ENCODE measurements around the gene HYI.

HYI gene

DNA sequence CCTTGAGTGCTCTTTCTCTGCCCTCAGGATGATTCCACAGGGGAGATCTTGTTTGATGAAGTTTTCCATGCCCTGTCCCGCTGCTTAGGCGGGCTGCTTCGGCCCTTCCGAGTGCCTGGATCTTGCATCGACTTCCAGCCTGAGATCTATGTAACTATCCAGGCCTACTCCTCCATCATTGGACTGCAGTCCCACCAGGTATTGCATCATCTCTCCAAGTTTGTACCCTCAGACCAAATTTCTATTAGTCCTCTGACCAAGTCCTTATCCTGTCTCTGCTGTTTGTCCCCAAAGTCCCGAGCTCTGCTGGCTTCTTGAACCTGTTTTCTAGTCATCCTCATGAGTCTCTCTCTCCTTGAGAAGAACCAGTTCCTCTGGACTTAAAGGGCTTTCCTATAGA lies 49.4 kb downstream of the HYI start:
- no peak overlapping the region for H3K4me2 ChIP-seq (ENCODE audit: low read depth, low read length, poor library complexity, severe bottlenecking)
- H3K79me2 ChIP-seq (ENCODE audit: insufficient read depth, low read length), result no peaks in the 10 kb centered on the region
- H3K27me3 ChIP-seq (ENCODE audit: low read length), result no peaks in the 10 kb centered on the region
- H3K4me3 ChIP-seq (ENCODE audit: insufficient read depth, low read length, poor library complexity, severe bottlenecking), result no peak overlapping the region
- H3K27ac ChIP-seq (ENCODE audit: low read depth, low read length), result no peak overlapping the region
- H3K36me3 ChIP-seq (ENCODE audit: low read length), result no peaks in the 10 kb centered on the region
- H3K9ac ChIP-seq (ENCODE audit: low read length), result no peak overlapping the region
- no peak overlapping the region for H2AFZ ChIP-seq (ENCODE audit: low read depth, low read length, severe bottlenecking)
- H4K20me1 ChIP-seq (ENCODE audit: low read depth, low read length), result no peaks in the 10 kb centered on the region
- no peaks in the 10 kb centered on the region for H3K9me2 ChIP-seq (replicated peaks; ENCODE audit: insufficient read depth, low read length)
- no peak for TF ChIP-seq EZH2phosphoT487 (conservative IDR thresholded peaks at IDR 0.05; ENCODE audit: low read length)
- H3K9me3 ChIP-seq (ENCODE audit: insufficient read depth, low read length), result no peaks in the 10 kb centered on the region
- H3F3A ChIP-seq (ENCODE audit: insufficient read depth), result no peaks in the 10 kb centered on the region

DNA sequence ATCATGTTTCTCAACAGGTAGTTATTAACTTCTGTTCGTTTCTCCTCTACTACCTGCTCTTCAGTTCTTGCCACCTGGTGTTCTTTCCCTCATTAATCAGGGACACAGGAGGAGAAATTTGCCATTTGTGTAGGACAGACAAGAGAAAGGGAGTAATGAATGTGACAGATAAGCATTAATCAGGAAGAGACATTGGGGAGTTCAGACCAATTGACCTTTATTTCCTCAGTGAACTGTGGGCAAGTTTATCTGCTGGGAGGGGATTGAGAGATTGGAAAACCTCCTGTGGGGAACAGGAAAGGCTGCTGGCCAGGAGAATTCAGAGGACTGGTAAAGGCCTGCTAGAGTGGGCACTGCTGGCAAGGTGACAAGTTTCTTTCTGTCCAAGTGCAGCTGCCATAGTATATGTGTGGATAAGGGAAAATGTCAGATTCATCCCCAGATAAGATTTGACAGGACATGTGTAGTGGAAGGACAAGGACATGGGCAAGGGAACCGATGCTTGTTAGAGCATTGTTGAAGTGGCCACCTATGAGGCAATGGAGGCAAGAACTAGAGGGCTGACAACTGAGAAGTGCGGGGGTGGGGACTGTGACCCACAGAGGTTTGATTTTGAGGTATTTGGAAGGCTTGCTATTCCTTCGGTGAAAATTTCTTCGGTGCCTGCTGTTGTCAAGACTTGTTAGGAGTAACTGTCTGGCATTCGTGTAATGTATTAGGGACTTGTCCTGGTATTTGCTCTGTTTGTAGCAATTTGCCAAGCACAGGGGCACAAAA lies 51.5 kb downstream of the HYI start:
- H3K9me3 ChIP-seq (ENCODE audit: insufficient read depth, low read length), result no peaks in the 10 kb centered on the region
- H3K4me2 ChIP-seq (ENCODE audit: low read depth, low read length, poor library complexity, severe bottlenecking), result no peak overlapping the region
- no peaks in the 10 kb centered on the region for H3F3A ChIP-seq (ENCODE audit: insufficient read depth)
- no peaks in the 10 kb centered on the region for H3K27me3 ChIP-seq (ENCODE audit: low read length)
- no peaks in the 10 kb centered on the region for H3K36me3 ChIP-seq (ENCODE audit: low read length)
- H3K9me2 ChIP-seq (replicated peaks; ENCODE audit: insufficient read depth, low read length), result no peaks in the 10 kb centered on the region
- H2AFZ ChIP-seq (ENCODE audit: low read depth, low read length, severe bottlenecking), result no peak overlapping the region
- no peak overlapping the region for H3K9ac ChIP-seq (ENCODE audit: low read length)
- no peak overlapping the region for H3K27ac ChIP-seq (ENCODE audit: low read depth, low read length)
- TF ChIP-seq, protein P1, sequence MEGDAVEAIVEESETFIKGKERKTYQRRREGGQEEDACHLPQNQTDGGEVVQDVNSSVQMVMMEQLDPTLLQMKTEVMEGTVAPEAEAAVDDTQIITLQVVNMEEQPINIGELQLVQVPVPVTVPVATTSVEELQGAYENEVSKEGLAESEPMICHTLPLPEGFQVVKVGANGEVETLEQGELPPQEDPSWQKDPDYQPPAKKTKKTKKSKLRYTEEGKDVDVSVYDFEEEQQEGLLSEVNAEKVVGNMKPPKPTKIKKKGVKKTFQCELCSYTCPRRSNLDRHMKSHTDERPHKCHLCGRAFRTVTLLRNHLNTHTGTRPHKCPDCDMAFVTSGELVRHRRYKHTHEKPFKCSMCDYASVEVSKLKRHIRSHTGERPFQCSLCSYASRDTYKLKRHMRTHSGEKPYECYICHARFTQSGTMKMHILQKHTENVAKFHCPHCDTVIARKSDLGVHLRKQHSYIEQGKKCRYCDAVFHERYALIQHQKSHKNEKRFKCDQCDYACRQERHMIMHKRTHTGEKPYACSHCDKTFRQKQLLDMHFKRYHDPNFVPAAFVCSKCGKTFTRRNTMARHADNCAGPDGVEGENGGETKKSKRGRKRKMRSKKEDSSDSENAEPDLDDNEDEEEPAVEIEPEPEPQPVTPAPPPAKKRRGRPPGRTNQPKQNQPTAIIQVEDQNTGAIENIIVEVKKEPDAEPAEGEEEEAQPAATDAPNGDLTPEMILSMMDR (IDR thresholded peaks at IDR 0.05; ENCODE audit: insufficient read depth, low read length, poor library complexity, severe bottlenecking), result no peak
- no peak for TF ChIP-seq EZH2phosphoT487 (conservative IDR thresholded peaks at IDR 0.05; ENCODE audit: low read length)
- H4K20me1 ChIP-seq (ENCODE audit: low read depth, low read length), result no peaks in the 10 kb centered on the region
- no peaks in the 10 kb centered on the region for H3K79me2 ChIP-seq (ENCODE audit: insufficient read depth, low read length)
- H3K4me3 ChIP-seq (ENCODE audit: insufficient read depth, low read length, poor library complexity, severe bottlenecking), result no peak overlapping the region
